H9 (cell line): ENCODE measurements around the gene WDR43. TPM values are rescaled to one million over a fixed set of nuclear protein-coding genes. Genes with fewer than 3 reads are reported as not detected.

Experiments used
- DNase-seq: peaks from one replicate; pipeline ENCODE4 v3.0.0-alpha.2; 2017
- H2AFZ ChIP-seq: one replicate; pipeline ENCODE4 v1.6.1; 2013; ENCODE audit warnings: mild to moderate bottlenecking, low read length, control low read depth, moderate library complexity
- H2AK5ac ChIP-seq: 2 replicates; pipeline ENCODE4 v1.6.1; 2013; ENCODE audit warnings: low read length, control low read depth, mixed read lengths; ENCODE audit not compliant: insufficient read length
- H2BK120ac ChIP-seq: one replicate; pipeline ENCODE4 v1.6.1; 2013; ENCODE audit warnings: low read depth, mild to moderate bottlenecking, low read length, control low read depth, inconsistent platforms; ENCODE audit not compliant: poor library complexity, severe bottlenecking
- H2BK12ac ChIP-seq: 2 replicates; pipeline ENCODE4 v1.6.1; 2013; ENCODE audit warnings: low read length, control low read depth, mixed read lengths, low read depth; ENCODE audit not compliant: insufficient read length
- H2BK15ac ChIP-seq: 2 replicates; pipeline ENCODE4 v1.6.1; 2013; ENCODE audit warnings: low read depth, low read length, control low read depth
- H2BK20ac ChIP-seq: one replicate; pipeline ENCODE4 v1.6.1; 2013; ENCODE audit warnings: low read depth, mild to moderate bottlenecking, low read length, control low read depth, inconsistent platforms; ENCODE audit not compliant: poor library complexity, severe bottlenecking
- H2BK5ac ChIP-seq: 2 replicates; pipeline ENCODE4 v1.6.1; 2013; ENCODE audit warnings: low read length, control low read depth, mixed read lengths; ENCODE audit not compliant: insufficient read length
- H3K14ac ChIP-seq: 2 replicates; pipeline ENCODE4 v1.6.1; 2013; ENCODE audit warnings: low read length, control low read depth; ENCODE audit not compliant: insufficient read depth
- H3K18ac ChIP-seq: 2 replicates; pipeline ENCODE4 v1.6.1; 2013; ENCODE audit warnings: low read depth, mild to moderate bottlenecking, mixed read lengths, low read length, control low read depth; ENCODE audit not compliant: insufficient read length
- H3K23ac ChIP-seq: 2 replicates; pipeline ENCODE4 v1.6.1; 2013; ENCODE audit warnings: low read length, control low read depth, mixed read lengths, low read depth; ENCODE audit not compliant: insufficient read length
- H3K23me2 ChIP-seq: 2 replicates; pipeline ENCODE4 v1.6.1; 2013; ENCODE audit warnings: low read depth, mild to moderate bottlenecking, mixed read lengths, low read length, control low read depth; ENCODE audit not compliant: insufficient read length, poor library complexity, severe bottlenecking
- H3K27ac ChIP-seq: 2 replicates; pipeline ENCODE4 v1.5.1; 2013; ENCODE audit warnings: low read length, control low read depth, mixed read lengths, low read depth; ENCODE audit not compliant: insufficient read length
- H3K27me3 ChIP-seq: 2 replicates; pipeline ENCODE4 v1.6.1; 2013; ENCODE audit warnings: low read length, control low read depth, inconsistent platforms; ENCODE audit not compliant: insufficient read depth
- H3K4ac ChIP-seq: 2 replicates; pipeline ENCODE4 v1.6.1; 2013; ENCODE audit warnings: low read depth, mild to moderate bottlenecking, control low read depth, inconsistent platforms, low read length, moderate library complexity
- H3K4me1 ChIP-seq: 2 replicates; pipeline ENCODE4 v1.6.1; 2013; ENCODE audit warnings: low read length, control low read depth, inconsistent platforms; ENCODE audit not compliant: insufficient read depth
- H3K4me2 ChIP-seq: 2 replicates; pipeline ENCODE4 v1.6.1; 2013; ENCODE audit warnings: low read length, control low read depth, mixed read lengths; ENCODE audit not compliant: insufficient read length, insufficient read depth
- H3K56ac ChIP-seq: 2 replicates; pipeline ENCODE4 v1.6.1; 2013; ENCODE audit warnings: low read depth, mild to moderate bottlenecking, mixed read lengths, low read length, control low read depth; ENCODE audit not compliant: insufficient read length
- H3K79me1 ChIP-seq: 2 replicates; pipeline ENCODE4 v1.6.1; 2013; ENCODE audit warnings: low read depth, mild to moderate bottlenecking, moderate library complexity, low read length, control low read depth, inconsistent platforms; ENCODE audit not compliant: insufficient read depth, poor library complexity, severe bottlenecking
- H3K79me2 ChIP-seq: 2 replicates; pipeline ENCODE4 v1.6.1; 2013; ENCODE audit warnings: low read length, control low read depth, inconsistent platforms; ENCODE audit not compliant: insufficient read depth
- H3K9ac ChIP-seq: 2 replicates; pipeline ENCODE4 v1.6.1; 2013; ENCODE audit warnings: low read length, control low read depth, mixed read lengths; ENCODE audit not compliant: insufficient read length; ENCODE audit errors: extremely low read depth
- H3K9me3 ChIP-seq: one replicate; pipeline ENCODE4 v1.6.1; 2013; ENCODE audit warnings: low read depth, low read length, inconsistent platforms; ENCODE audit not compliant: control insufficient read depth
- H3T11ph ChIP-seq: one replicate; pipeline ENCODE4 v1.6.1; 2013; ENCODE audit warnings: mild to moderate bottlenecking, low read length, control low read depth, inconsistent platforms
- H4K20me1 ChIP-seq: one replicate; pipeline ENCODE4 v1.6.1; 2013; ENCODE audit not compliant: control insufficient read depth, insufficient read length, insufficient read depth
- H4K5ac ChIP-seq: 2 replicates; pipeline ENCODE4 v1.6.1; 2013; ENCODE audit warnings: low read depth, mild to moderate bottlenecking, mixed read lengths, low read length, control low read depth; ENCODE audit not compliant: insufficient read length
- H4K8ac ChIP-seq: replicated peaks from 2 replicates; pipeline ENCODE4 v1.6.1; 2013; ENCODE audit warnings: low read length, control low read depth, mixed read lengths, low read depth; ENCODE audit not compliant: insufficient read length
- H4K91ac ChIP-seq: 2 replicates; pipeline ENCODE4 v1.6.1; 2013; ENCODE audit warnings: low read depth, mild to moderate bottlenecking, moderate library complexity, mixed read lengths, low read length, control low read depth; ENCODE audit not compliant: insufficient read length
- H3K27ac Mint-ChIP-seq, 3 experiments: 2 replicates in 2 of 3; 3 replicates in 1 of 3; pipeline ENCODE4 v1.8.0; 2020 to 2021; ENCODE audit warnings: mixed read lengths in 3 of 3, mild to moderate bottlenecking in 1 of 3, moderate library complexity in 1 of 3
- H3K27me3 Mint-ChIP-seq: 2 replicates; pipeline ENCODE4 v1.8.0; 2021; ENCODE audit warnings: low read depth, mild to moderate bottlenecking, moderate library complexity, mixed read lengths
- H3K36me3 Mint-ChIP-seq, 3 experiments: 2 replicates in 2 of 3; 3 replicates in 1 of 3; pipeline ENCODE4 v1.8.0; 2020 to 2021; ENCODE audit warnings: low read depth in 3 of 3, mixed read lengths in 3 of 3; ENCODE audit not compliant: insufficient read depth in 1 of 3
- H3K4me1 Mint-ChIP-seq, 2 experiments: 2 replicates each; pipeline ENCODE4 v1.8.0; 2020; ENCODE audit warnings: mixed read lengths in 2 of 2
- H3K4me3 Mint-ChIP-seq, 2 experiments: 2 replicates in 1 of 2; 3 replicates in 1 of 2; pipeline ENCODE4 v1.8.0; 2020 to 2021; ENCODE audit warnings: mild to moderate bottlenecking in 2 of 2, mixed read lengths in 2 of 2, moderate library complexity in 1 of 2
- H3K9me3 Mint-ChIP-seq, 2 experiments: 2 replicates in 1 of 2; 3 replicates in 1 of 2; pipeline ENCODE4 v1.8.0; 2020; ENCODE audit warnings: mild to moderate bottlenecking in 2 of 2, mixed read lengths in 2 of 2, moderate library complexity in 1 of 2
- CTCF ChIP-seq: fragments of 200-600 bp; sonication (generic); conservative IDR thresholded peaks from 3 replicates; pipeline ENCODE4 v1.8.0; 2021; ENCODE audit warnings: antibody characterized with exemption, mild to moderate bottlenecking
- WGBS: extraction: QIAGEN DNeasy Blood & Tissue Kit; methylation state at CpG from one replicate; pipeline ENCODE4 v1.1.7; 2013; ENCODE audit warnings: missing lambda C conversion rate, low lambda C conversion rate, mixed read lengths; ENCODE audit not compliant: insufficient read length; ENCODE audit errors: extremely low coverage; 5-methylcytosine and 5-hydroxymethylcytosine counted together
- total RNA-seq: library from RNA; stranded (reverse); gene quantifications from 2 replicates; pipeline ENCODE4 v1.2.1, GENCODE V29; 2021

The WDR43 gene
- total RNA-seq, 1 experiment from 2014 or later: 186 TPM

GRCh38 chr2:28951910-28952835 lies 57.7 kb downstream of the WDR43 start:
- Histone ChIP-seq H4K8ac (no peak overlapping the region), H2AFZ (no peak overlapping the region), H2AK5ac (no peak overlapping the region), H3K4me1 (peaks cover 6% of the 10 kb centered on the region; the same call in 1 of the 2 replicates), H3K27me3 (no peaks in the 10 kb centered on the region), H3K18ac (no peak overlapping the region), H3K27ac (no peak overlapping the region), H4K91ac (no peak overlapping the region), H3K9ac (no peak overlapping the region), H2BK5ac (no peak overlapping the region), H3K79me2 (no peaks in the 10 kb centered on the region), H4K5ac (no peak overlapping the region), H3K14ac (no peak overlapping the region), H3K23me2 (no peaks in the 10 kb centered on the region), H3K4me2 (no peak overlapping the region), H2BK120ac (no peak overlapping the region), H3K9me3 (peaks cover 9% of the 10 kb centered on the region), H2BK20ac (no peak overlapping the region), H2BK12ac (no peak overlapping the region), H3T11ph (no peak overlapping the region), H2BK15ac (no peak overlapping the region), H3K56ac (no peak overlapping the region), H3K79me1 (no peaks in the 10 kb centered on the region), H4K20me1 (no peaks in the 10 kb centered on the region), H3K4ac (no peak overlapping the region), H3K23ac (no peak overlapping the region)
- H3K27ac Mint-ChIP-seq: peak overlapping the region; percentile 45 to 78 (median 66); a peak in 6 of 7 replicates
- H3K9me3 Mint-ChIP-seq: peaks cover 14 to 22% of the 10 kb centered on the region in 2 experiments
- no CpG with 5 or more reads among the region's 13 CpGs for WGBS
- DNase-seq: no peak
- no peaks in the 10 kb centered on the region for H3K27me3 Mint-ChIP-seq
- TF ChIP-seq CTCF: no peak
- peaks cover 27 to 37% of the 10 kb centered on the region in 2 experiments for H3K4me1 Mint-ChIP-seq
- peaks cover 23 to 33% (median 31%) of the 10 kb centered on the region in 3 experiments for H3K36me3 Mint-ChIP-seq
- no peak overlapping the region for H3K4me3 Mint-ChIP-seq
